ENCODE measurements around the gene MAML3. TPM values are rescaled to one million over a fixed set of nuclear protein-coding genes. Genes with fewer than 3 reads are reported as not detected.

The MAML3 gene
- total and polyA plus RNA-seq, 2 experiments from 2014 or later: 1.7 to 6.5 TPM

- peaks cover 2% of the 10 kb centered on the region; the same call in 1 of the 3 replicates for H3K4me1 Mint-ChIP-seq
Observed at GRCh38 chr4:140108243-140108642, 45.7 kb downstream of the MAML3 start.

More at GRCh38 chr4:140108243-140108642, 45.7 kb downstream of the MAML3 start:
- no peak overlapping the region for H3K27ac ChIP-seq (ENCODE audit: low read depth)
- no peak overlapping the region for H2AFZ ChIP-seq
- H3K36me3 ChIP-seq (ENCODE audit: insufficient read depth): no peaks in the 10 kb centered on the region
- DNase-seq (ENCODE audit: low spot score): no peak
- no peaks in the 10 kb centered on the region for H3K79me2 ChIP-seq (replicated peaks; ENCODE audit: insufficient read depth)
- H3K27me3 ChIP-seq (ENCODE audit: insufficient read depth): no peaks in the 10 kb centered on the region
- TF ChIP-seq CREB1 (CRISPR knock-in tag; IDR thresholded peaks at IDR 0.05; ENCODE audit: low read depth) (no peak), ETS1 (IDR thresholded peaks at IDR 0.05) (no peak), ZNF462 (CRISPR knock-in tag; IDR thresholded peaks at IDR 0.05) (no peak), ZNF114 (CRISPR knock-in tag; IDR thresholded peaks at IDR 0.05) (no peak), JUNB (IDR thresholded peaks at IDR 0.05; ENCODE audit: unreplicated experiment) (no peak), POLR2AphosphoS5 (IDR thresholded peaks at IDR 0.05; ENCODE audit: low read depth) (no peak), EZH2phosphoT487 (IDR thresholded peaks at IDR 0.05; ENCODE audit: unreplicated experiment) (no peak), NANOG (IDR thresholded peaks at IDR 0.05; ENCODE audit: borderline replicate concordance) (no peak), CTCF (conservative IDR thresholded peaks at IDR 0.05; ENCODE audit: low read depth in 2 of 2) (no peak), REST (IDR thresholded peaks at IDR 0.05; ENCODE audit: unreplicated experiment) (no peak), ZNF331 (CRISPR knock-in tag; IDR thresholded peaks at IDR 0.05; ENCODE audit: low read depth) (no peak), STAT1 (IDR thresholded peaks at IDR 0.05; ENCODE audit: unreplicated experiment) (no peak), EZH2 (IDR thresholded peaks at IDR 0.05; ENCODE audit: low read depth, unreplicated experiment) (no peak)
- ATAC-seq: no peak
- H3K4me1 ChIP-seq (ENCODE audit: insufficient read depth): no peaks in the 10 kb centered on the region
- H4K20me1 ChIP-seq (replicated peaks; ENCODE audit: insufficient read depth): no peaks in the 10 kb centered on the region
- Mint-ChIP-seq H3K27ac (no peak overlapping the region), H3K27me3 (ENCODE audit: insufficient read depth, low read depth, poor library complexity) (no peaks in the 10 kb centered on the region), H3K36me3 (ENCODE audit: low read depth) (no peaks in the 10 kb centered on the region), H3K4me3 (no peak overlapping the region), H3K9me3 (no peaks in the 10 kb centered on the region)
- no peak overlapping the region for H3K4me2 ChIP-seq
- no peak overlapping the region for H3K4me3 ChIP-seq
- no peaks in the 10 kb centered on the region for H3F3A ChIP-seq (replicated peaks; ENCODE audit: low read depth)
- H3K9me2 ChIP-seq (ENCODE audit: insufficient read depth): no peaks in the 10 kb centered on the region
